AG10803 (cell line): Measurements from ENCODE around the gene TMX4.

Experiments
- DNase-seq: peaks from one replicate; pipeline ENCODE4 v3.0.0; 2010; ENCODE audit warnings: low read depth
- H3K4me3 ChIP-seq: 2 replicates; pipeline ENCODE4 v1.5.1; 2011; ENCODE audit warnings: mild to moderate bottlenecking, low read length, control low read depth
- CTCF ChIP-seq: conservative IDR thresholded peaks from 2 replicates; pipeline ENCODE4 v1.5.1; 2011; ENCODE audit warnings: mild to moderate bottlenecking, low read length, control low read depth, inconsistent platforms

Gene TMX4

GRCh38 chr20:7985916-7986315 is 33.6 kb downstream of the TMX4 start:
- TF ChIP-seq CTCF, result no peak
- no peak for DNase-seq
- no peak overlapping the region for H3K4me3 ChIP-seq

GRCh38 chr20:7984192-7984591 is 35.4 kb downstream of the TMX4 start:
- no peak overlapping the region for H3K4me3 ChIP-seq
- TF ChIP-seq CTCF, result no peak
- DNase-seq, result no peak

GRCh38 chr20:7981374-7981773 is 38.2 kb downstream of the TMX4 start:
- no peak overlapping the region for H3K4me3 ChIP-seq
- DNase-seq, result no peak
- TF ChIP-seq CTCF, result no peak

GRCh38 chr20:7980332-7981046 is 39.1 kb downstream of the TMX4 start:
- DNase-seq, result peak; percentile 48
- peak; percentile 65 for TF ChIP-seq CTCF
- H3K4me3 ChIP-seq, result no peak overlapping the region

- TF ChIP-seq CTCF, result no peak
- no peak overlapping the region for H3K4me3 ChIP-seq
- no peak for DNase-seq
Observed at GRCh38 chr20:7977709-7978108, 41.9 kb downstream of the TMX4 start.

GRCh38 chr20:7975851-7976414 is 43.6 kb downstream of the TMX4 start:
- H3K4me3 ChIP-seq, result no peak overlapping the region
- no peak for DNase-seq
- TF ChIP-seq CTCF, result no peak

GRCh38 chr20:7974785-7975435 is 44.7 kb downstream of the TMX4 start:
- DNase-seq, result no peak
- no peak for TF ChIP-seq CTCF
- no peak overlapping the region for H3K4me3 ChIP-seq
